Stimulated activated CD4-positive, alpha-beta T cell treated with anti-CD3 and anti-CD28 coated beads, Interleukin-4, amount 100 ng/mL, for 4 hours (primary cell): Measurements from ENCODE around the gene PLPP4.
"Not testable (repeated sequence)": the region's sequence is repeated elsewhere in the genome, so short reads cannot be mapped to it uniquely, and the experiment has no call there.

Source experiments
- DNase-seq, 2 experiments: peaks; one replicate each; pipeline ENCODE4 v3.0.0-alpha.2; 2020

The PLPP4 gene

GRCh38 chr10:120492346-120492745 lies 35.3 kb downstream of the PLPP4 start:
- DNase-seq: no peak

- DNase-seq: no peak
Measured at GRCh38 chr10:120493411-120494312, 36.6 kb downstream of the PLPP4 start.

- DNase-seq: no peak
Measured at GRCh38 chr10:120494313-120494710, 37.3 kb downstream of the PLPP4 start.

- DNase-seq: no peak
Measured at GRCh38 chr10:120495226-120496009, 38.4 kb downstream of the PLPP4 start.

- no peak for DNase-seq
Measured at GRCh38 chr10:120499883-120500282, 42.9 kb downstream of the PLPP4 start.

- no peak for DNase-seq
Measured at GRCh38 chr10:120503689-120504088, 46.7 kb downstream of the PLPP4 start.

GRCh38 chr10:120504227-120504626 lies 47.2 kb downstream of the PLPP4 start:
- not testable (repeated sequence) for DNase-seq

GRCh38 chr10:120505056-120505455 lies 48.0 kb downstream of the PLPP4 start:
- no peak for DNase-seq

GRCh38 chr10:120505866-120506265 lies 48.8 kb downstream of the PLPP4 start:
- DNase-seq: no peak

- no peak for DNase-seq
Measured at GRCh38 chr10:120506674-120507073, 49.6 kb downstream of the PLPP4 start.

- DNase-seq: no peak
Measured at GRCh38 chr10:120507175-120507574, 50.1 kb downstream of the PLPP4 start.

GRCh38 chr10:120507651-120508050 lies 50.6 kb downstream of the PLPP4 start:
- no peak for DNase-seq

GRCh38 chr10:120508393-120508792 lies 51.4 kb downstream of the PLPP4 start:
- DNase-seq: no peak

- no peak for DNase-seq
Measured at GRCh38 chr10:120508966-120509365, 51.9 kb downstream of the PLPP4 start.

- DNase-seq: no peak
Measured at GRCh38 chr10:120511165-120511564, 54.1 kb downstream of the PLPP4 start.

- no peak for DNase-seq
Measured at GRCh38 chr10:120513307-120513796, 56.3 kb downstream of the PLPP4 start.

GRCh38 chr10:120514035-120514620 lies 57.1 kb downstream of the PLPP4 start:
- no peak for DNase-seq

- no peak for DNase-seq
Measured at GRCh38 chr10:120514959-120515358, 57.9 kb downstream of the PLPP4 start.

GRCh38 chr10:120515741-120516140 lies 58.7 kb downstream of the PLPP4 start:
- DNase-seq: no peak

- DNase-seq: no peak
Measured at GRCh38 chr10:120516426-120516825, 59.4 kb downstream of the PLPP4 start.

GRCh38 chr10:120517196-120517595 lies 60.2 kb downstream of the PLPP4 start:
- no peak for DNase-seq

- DNase-seq: no peak
Measured at GRCh38 chr10:120517881-120518484, 61.0 kb downstream of the PLPP4 start.

GRCh38 chr10:120521880-120522279 lies 64.9 kb downstream of the PLPP4 start:
- no peak for DNase-seq
